MCF 10A (cell line): ENCODE results near the gene CRELD2. TPM values are rescaled to one million over a fixed set of nuclear protein-coding genes. Genes with fewer than 3 reads are reported as not detected.

ENCODE experiments used
- BruUV-seq: library from RNA; stranded (reverse); fragments of 400-500 nt; replicated peaks from 2 replicates; lab custom pipeline; 2021; lab: Mats Ljungman, UMichigan
- CTCF ChIA-PET: fragments of 300-600 bp; sonication (Branson Sonifier 250); formaldehyde crosslinking; extraction: SDS; loops from one replicate; lab custom pipeline; 2021; ENCODE audit warnings: antibody characterized with exemption, inconsistent platforms; lab: Yijun Ruan, JAX
- POLR2A ChIA-PET: fragments of 300-600, 350-650 bp; sonication (Branson Sonifier 250); formaldehyde crosslinking; extraction: SDS; loops from one replicate; lab custom pipeline; 2020; ENCODE audit warnings: antibody characterized with exemption, inconsistent platforms; lab: Yijun Ruan, JAX
- DNase-seq: peaks from one replicate; pipeline ENCODE4 v3.0.0-alpha.2; 2018; ENCODE audit not compliant: unreplicated experiment
- H3K27ac Mint-ChIP-seq: one replicate; pipeline ENCODE4 v1.8.0; 2022; ENCODE audit warnings: mild to moderate bottlenecking, low read depth, mixed read lengths; ENCODE audit not compliant: unreplicated experiment
- H3K27me3 Mint-ChIP-seq: one replicate; pipeline ENCODE4 v1.8.0; 2022; ENCODE audit warnings: mixed read lengths; ENCODE audit not compliant: insufficient read depth, unreplicated experiment
- H3K36me3 Mint-ChIP-seq: one replicate; pipeline ENCODE4 v1.8.0; 2022; ENCODE audit warnings: mild to moderate bottlenecking, moderate library complexity, mixed read lengths; ENCODE audit not compliant: insufficient read depth, unreplicated experiment
- H3K4me1 Mint-ChIP-seq: one replicate; pipeline ENCODE4 v1.8.0; 2022; ENCODE audit warnings: mixed read lengths; ENCODE audit not compliant: insufficient read depth, unreplicated experiment
- H3K4me3 Mint-ChIP-seq: one replicate; pipeline ENCODE4 v1.8.0; 2022; ENCODE audit warnings: mild to moderate bottlenecking, moderate library complexity, mixed read lengths; ENCODE audit not compliant: unreplicated experiment
- H3K9me3 Mint-ChIP-seq: one replicate; pipeline ENCODE4 v1.8.0; 2022; ENCODE audit warnings: mixed read lengths; ENCODE audit not compliant: unreplicated experiment
- CTCF ChIP-seq: fragments of 200-600 bp; IDR thresholded peaks from one replicate; pipeline ENCODE4 v1.8.0; 2022; ENCODE audit warnings: antibody characterized with exemption, mild to moderate bottlenecking; ENCODE audit not compliant: unreplicated experiment
- intact Hi-C: fragments of 100-400 bp; cut with micrococcal nuclease; formaldehyde crosslinking; loops from 2 replicates; pipeline ENCODE4 v1.14.1; 2022
- total RNA-seq: library from RNA; stranded (reverse); gene quantifications from 2 replicates; pipeline ENCODE4 v1.2.3, GENCODE V29; 2022

The CRELD2 gene
- total RNA-seq, 1 experiment from 2014 or later = 70.7 TPM

GRCh38 chr22:49929211-49929979 lies 11.0 kb downstream of the CRELD2 start:
- TF ChIP-seq CTCF = peak; percentile 84
- intact Hi-C loops = no loop called here
- no peaks in the 10 kb centered on the region for H3K27me3 Mint-ChIP-seq
- CTCF ChIA-PET = interaction anchor here (0.9 to 2.7 kb wide), 12 partner anchors 15 to 105 kb away, joined by 3 to 48 read pairs (median 8); no protein-coding TSS in a partner anchor
- peaks cover 12% of the 10 kb centered on the region for H3K4me1 Mint-ChIP-seq
- no TSS peak for BruUV-seq
- no peaks in the 10 kb centered on the region for H3K9me3 Mint-ChIP-seq
- POLR2A ChIA-PET = interaction anchor here (1.5 to 5.0 kb wide), 3 partner anchors 21 to 101 kb away, joined by 3 to 65 read pairs (median 12); partner anchors contain the start of gene PIM3
- peaks cover 25% of the 10 kb centered on the region for H3K36me3 Mint-ChIP-seq
- H3K27ac Mint-ChIP-seq = no peak overlapping the region
- H3K4me3 Mint-ChIP-seq = no peak overlapping the region
- peak; percentile 56 for DNase-seq

- Mint-ChIP-seq H3K4me3 (no peak overlapping the region), H3K27me3 (no peaks in the 10 kb centered on the region), H3K9me3 (no peaks in the 10 kb centered on the region), H3K4me1 (peaks cover 12% of the 10 kb centered on the region), H3K27ac (no peak overlapping the region), H3K36me3 (peaks cover 18% of the 10 kb centered on the region)
- TF ChIP-seq CTCF = no peak
- POLR2A ChIA-PET = interaction anchor here (1.4 to 5.0 kb wide), 5 partner anchors 20 to 100 kb away, joined by 3 to 65 read pairs (median 12); partner anchors contain the start of gene PIM3
- peak; percentile 25 for DNase-seq
- intact Hi-C loops = loop anchor here (2.0 kb wide), 1 partner anchor 217 kb away; no protein-coding TSS in a partner anchor
- BruUV-seq = no TSS peak
- CTCF ChIA-PET = interaction anchor here (0.5 to 2.7 kb wide), 20 partner anchors 10 to 440 kb away, joined by 3 to 48 read pairs (median 5); no protein-coding TSS in a partner anchor
These were observed 11.7 kb downstream of the CRELD2 start for GRCh38 chr22:49929994-49930575.

GRCh38 chr22:49930596-49931412 lies 12.4 kb downstream of the CRELD2 start:
- peak; percentile 13 for TF ChIP-seq CTCF
- Mint-ChIP-seq H3K4me3 (no peak overlapping the region), H3K36me3 (peaks cover 13% of the 10 kb centered on the region), H3K4me1 (peaks cover 12% of the 10 kb centered on the region), H3K27ac (no peak overlapping the region), H3K27me3 (no peaks in the 10 kb centered on the region), H3K9me3 (no peaks in the 10 kb centered on the region)
- ChIA-PET CTCF (interaction anchor here (0.5 to 2.7 kb wide), 21 partner anchors 9 to 439 kb away, joined by 3 to 48 read pairs (median 4); partner anchors contain the start of gene ZBED4), POLR2A (interaction anchor here (0.7 to 5.0 kb wide), 9 partner anchors 13 to 100 kb away, joined by 3 to 65 read pairs (median 4); partner anchors contain the start of genes ALG12, CRELD2 and PIM3)
- intact Hi-C loops = loop anchor here (1.0 to 2.0 kb wide), 3 partner anchors 31 to 216 kb away; no protein-coding TSS in a partner anchor
- DNase-seq = peak; percentile 83
- no TSS peak for BruUV-seq
